Mesenchymal stem cell (in vitro differentiated cells and primary cell): ENCODE results near the gene DPH7.

ENCODE experiments used
- DNase-seq: peaks from one replicate; pipeline ENCODE4 v3.0.0-alpha.2; 2013
- H2AFZ ChIP-seq: one replicate; pipeline ENCODE4 v1.6.1; 2013; ENCODE audit warnings: low read depth, mild to moderate bottlenecking, control low read depth, inconsistent platforms, low read length, moderate library complexity
- H2AK5ac ChIP-seq: 2 replicates; pipeline ENCODE4 v1.6.1; 2013; ENCODE audit warnings: low read length, moderate library complexity, mild to moderate bottlenecking, inconsistent platforms; ENCODE audit not compliant: severe bottlenecking
- H2BK120ac ChIP-seq: one replicate; pipeline ENCODE4 v1.6.1; 2013; ENCODE audit warnings: low read depth, mild to moderate bottlenecking, inconsistent platforms, low read length, moderate library complexity
- H2BK12ac ChIP-seq, 2 experiments: one replicate each; pipeline ENCODE4 v1.6.1; 2013; ENCODE audit warnings: inconsistent platforms in 2 of 2, low read length in 2 of 2, mild to moderate bottlenecking in 2 of 2, moderate library complexity in 2 of 2, control low read depth in 1 of 2
- H2BK15ac ChIP-seq: one replicate; pipeline ENCODE4 v1.6.1; 2013; ENCODE audit warnings: mild to moderate bottlenecking, low read depth, inconsistent platforms; ENCODE audit not compliant: poor library complexity, severe bottlenecking
- H2BK5ac ChIP-seq: 2 replicates; pipeline ENCODE4 v1.6.1; 2013; ENCODE audit warnings: low read depth, mild to moderate bottlenecking, low read length, control low read depth, inconsistent platforms; ENCODE audit not compliant: poor library complexity, severe bottlenecking
- H3K14ac ChIP-seq, 2 experiments: one replicate each; pipeline ENCODE4 v1.6.1; 2013; ENCODE audit warnings: inconsistent platforms in 2 of 2, low read length in 2 of 2, control low read depth in 1 of 2, mild to moderate bottlenecking in 1 of 2, moderate library complexity in 1 of 2
- H3K18ac ChIP-seq, 2 experiments: one replicate each; pipeline ENCODE4 v1.6.1; 2013; ENCODE audit warnings: inconsistent platforms in 2 of 2, low read length in 2 of 2, control low read depth in 1 of 2, low read depth in 1 of 2, mild to moderate bottlenecking in 1 of 2
- H3K23ac ChIP-seq, 2 experiments: one replicate each; pipeline ENCODE4 v1.6.1; 2013; ENCODE audit warnings: inconsistent platforms in 2 of 2, low read length in 2 of 2, mild to moderate bottlenecking in 2 of 2, moderate library complexity in 2 of 2, control low read depth in 1 of 2
- H3K27ac ChIP-seq: 2 replicates; pipeline ENCODE4 v1.5.1; 2013; ENCODE audit warnings: mild to moderate bottlenecking, moderate library complexity, low read length, control low read depth, inconsistent platforms; ENCODE audit not compliant: poor library complexity, severe bottlenecking
- H3K27me3 ChIP-seq, 2 experiments: 2 replicates each; pipeline versions ENCODE4 v1.6.1 to v1.7.0; 2013; ENCODE audit warnings: low read length in 2 of 2, mild to moderate bottlenecking in 2 of 2, moderate library complexity in 2 of 2, control low read depth in 1 of 2, inconsistent platforms in 1 of 2; ENCODE audit not compliant: control insufficient read depth in 1 of 2, insufficient read depth in 1 of 2
- H3K36me3 ChIP-seq, 2 experiments: 2 replicates each; pipeline versions ENCODE4 v1.6.1 to v1.7.0; 2013; ENCODE audit warnings: low read length in 2 of 2, control low read depth in 1 of 2, inconsistent platforms in 1 of 2, low read depth in 1 of 2, mild to moderate bottlenecking in 1 of 2; ENCODE audit not compliant: insufficient read depth in 2 of 2, control insufficient read depth in 1 of 2
- H3K4ac ChIP-seq, 2 experiments: one replicate each; pipeline ENCODE4 v1.6.1; 2013; ENCODE audit warnings: inconsistent platforms in 2 of 2, low read length in 2 of 2, mild to moderate bottlenecking in 2 of 2, moderate library complexity in 2 of 2, control low read depth in 1 of 2, low read depth in 1 of 2
- H3K4me1 ChIP-seq: 2 replicates; pipeline ENCODE4 v1.6.1; 2013; ENCODE audit warnings: low read depth, low read length, control low read depth; ENCODE audit not compliant: control insufficient read depth, insufficient read depth
- H3K4me2 ChIP-seq: 2 replicates; pipeline ENCODE4 v1.6.1; 2013; ENCODE audit warnings: low read length, mild to moderate bottlenecking, inconsistent platforms; ENCODE audit not compliant: poor library complexity, severe bottlenecking
- H3K4me3 ChIP-seq, 2 experiments: 2 replicates each; pipeline versions ENCODE4 v1.5.1 to v1.7.0; 2013; ENCODE audit warnings: low read length in 2 of 2, mild to moderate bottlenecking in 2 of 2, control low read depth in 1 of 2, low read depth in 1 of 2; ENCODE audit not compliant: insufficient read depth in 1 of 2
- H3K79me1 ChIP-seq: replicated peaks from 2 replicates; pipeline ENCODE4 v1.6.1; 2013; ENCODE audit warnings: mild to moderate bottlenecking, control low read depth, low read length, inconsistent platforms; ENCODE audit not compliant: poor library complexity, severe bottlenecking
- H3K9ac ChIP-seq: 2 replicates; pipeline ENCODE4 v1.7.0; 2013; ENCODE audit warnings: mild to moderate bottlenecking, low read length, moderate library complexity
- H3K9me3 ChIP-seq: 2 replicates; pipeline ENCODE4 v1.7.0; 2013; ENCODE audit warnings: mild to moderate bottlenecking, low read length; ENCODE audit not compliant: control insufficient read depth
- H4K8ac ChIP-seq: one replicate; pipeline ENCODE4 v1.6.1; 2013; ENCODE audit warnings: inconsistent platforms, mild to moderate bottlenecking, low read length, moderate library complexity
- H4K91ac ChIP-seq: one replicate; pipeline ENCODE4 v1.6.1; 2013; ENCODE audit warnings: mild to moderate bottlenecking, low read length, inconsistent platforms
- WGBS: methylation state at CpG from one replicate; pipeline ENCODE4 v1.1.7; 2013; ENCODE audit warnings: mixed read lengths; 5-methylcytosine and 5-hydroxymethylcytosine counted together

Gene DPH7

DNA sequence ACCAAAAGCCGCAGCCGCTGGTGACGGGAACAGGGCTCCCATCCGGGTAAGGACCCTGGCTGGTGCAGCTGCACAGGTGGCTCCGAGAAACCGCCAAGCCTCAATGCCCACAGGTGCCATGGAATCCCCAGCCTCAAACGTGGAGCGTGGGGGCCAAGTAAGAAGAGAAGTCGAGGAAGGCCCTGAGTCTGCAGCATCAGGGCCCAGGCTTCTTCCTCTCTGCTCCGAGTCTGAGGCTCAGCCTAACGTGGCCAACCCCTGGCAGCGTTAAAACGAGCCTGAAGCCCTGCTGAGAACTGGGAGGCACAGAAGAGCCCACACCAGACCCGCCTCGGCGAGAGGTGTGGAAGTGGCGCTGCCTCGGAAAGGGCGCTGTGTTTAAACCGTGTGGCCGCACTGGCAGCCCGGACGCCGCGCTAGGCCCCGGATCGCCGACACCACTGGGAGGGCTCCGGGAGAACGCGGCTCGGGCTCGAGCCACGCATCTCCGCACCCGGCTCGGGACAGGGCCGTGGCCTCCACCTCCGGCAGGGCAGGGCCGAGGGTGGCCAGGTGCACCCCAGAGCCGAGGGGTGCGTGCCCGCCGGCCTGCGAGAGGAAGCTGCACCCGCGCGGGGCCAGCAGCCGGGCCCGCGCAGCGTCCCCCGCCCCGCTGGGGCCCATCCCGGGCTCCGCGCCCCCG, 10.9 kb upstream of the DPH7 start:
- peak; percentile 45 for DNase-seq
- Histone ChIP-seq H2AFZ (no peak overlapping the region), H3K4me1 (peaks cover 10% of the 10 kb centered on the region), H3K36me3 (peaks cover 36 to 39% of the 10 kb centered on the region in 2 experiments), H2AK5ac (no peak overlapping the region), H3K4me3 (peak overlapping the region; percentile 92), H3K14ac (no peak overlapping the region), H4K8ac (peak overlapping the region; percentile 32), H3K23ac (peak overlapping the region in 1 of 2 experiments; percentile 2), H2BK12ac (no peak overlapping the region), H2BK15ac (no peak overlapping the region), H3K4me2 (peak overlapping the region; percentile 88), H3K79me1 (peaks cover 42% of the 10 kb centered on the region), H3K4ac (peak overlapping the region in 1 of 2 experiments; percentile 17), H3K27ac (no peak overlapping the region), H3K9me3 (no peaks in the 10 kb centered on the region), H2BK5ac (peak overlapping the region; percentile 81), H3K27me3 (no peaks in the 10 kb centered on the region), H2BK120ac (peak overlapping the region; percentile 19), H3K9ac (peak overlapping the region; percentile 89), H4K91ac (no peak overlapping the region), H3K18ac (peak overlapping the region; percentile 15 to 59)
- WGBS, result 16% methylated on average over 36 of the region's 58 CpGs

DNA sequence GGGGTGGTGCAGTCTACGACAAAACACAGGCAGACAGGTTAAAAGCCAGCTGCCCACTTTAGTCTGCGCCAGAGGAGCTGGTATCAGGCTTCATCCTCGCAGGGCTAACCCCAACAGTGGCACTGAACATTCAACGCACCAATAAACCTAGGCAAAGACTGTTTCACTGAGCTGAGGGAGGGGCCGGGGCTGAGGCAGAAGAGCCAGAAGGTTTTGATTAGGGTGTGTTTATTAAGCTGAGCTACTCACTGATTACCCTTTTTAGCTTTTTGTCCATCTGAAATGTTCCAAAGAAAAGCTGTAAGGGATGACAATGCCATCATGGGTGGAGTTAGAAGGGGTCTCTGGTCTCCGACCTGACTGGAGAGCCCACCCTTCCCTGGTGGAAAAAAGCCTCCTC, 10.2 kb upstream of the DPH7 start:
- H4K8ac ChIP-seq, result no peak overlapping the region
- peak overlapping the region; percentile 89 for H3K9ac ChIP-seq
- H3K23ac ChIP-seq, result no peak overlapping the region
- no peak overlapping the region for H3K4ac ChIP-seq
- H2BK5ac ChIP-seq, result no peak overlapping the region
- H3K79me1 ChIP-seq, result peaks cover 48% of the 10 kb centered on the region
- no peak overlapping the region for H2AK5ac ChIP-seq
- H3K4me1 ChIP-seq, result peaks cover 10% of the 10 kb centered on the region
- no peak overlapping the region for H3K18ac ChIP-seq
- WGBS, result 94% methylated on average over 6 of the region's 6 CpGs
- no peak overlapping the region for H4K91ac ChIP-seq
- no peaks in the 10 kb centered on the region for H3K27me3 ChIP-seq
- peaks cover 43 to 46% of the 10 kb centered on the region in 2 experiments for H3K36me3 ChIP-seq
- H3K4me3 ChIP-seq, result peak overlapping the region in 1 of 2 experiments; percentile 92
- no peak overlapping the region for H3K27ac ChIP-seq
- no peaks in the 10 kb centered on the region for H3K9me3 ChIP-seq
- H2BK120ac ChIP-seq, result no peak overlapping the region
- H2BK15ac ChIP-seq, result no peak overlapping the region
- no peak for DNase-seq
- H2AFZ ChIP-seq, result no peak overlapping the region
- H3K4me2 ChIP-seq, result peak overlapping the region; percentile 88
- H2BK12ac ChIP-seq, result no peak overlapping the region
- no peak overlapping the region for H3K14ac ChIP-seq

DNA sequence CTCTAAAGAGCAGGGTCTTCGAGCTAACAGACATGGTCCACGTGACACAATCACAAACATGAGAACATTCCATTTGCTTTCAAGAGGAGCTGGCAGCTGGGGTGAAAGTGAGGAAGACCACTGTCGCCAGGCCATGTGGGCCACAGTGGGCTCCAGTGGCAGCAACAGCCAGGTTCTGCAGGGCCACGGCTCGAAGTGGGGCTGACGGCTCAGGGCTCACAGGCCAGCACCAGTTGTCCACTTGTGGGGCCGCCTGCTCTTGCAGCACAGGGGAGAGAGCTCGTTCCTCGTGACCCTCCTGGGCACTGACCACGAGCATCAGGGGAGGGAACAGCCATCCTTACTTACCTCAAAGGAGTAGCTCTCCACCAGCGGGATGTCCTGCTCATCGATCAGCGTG, 9.6 kb upstream of the DPH7 start:
- Histone ChIP-seq H3K36me3 (peaks cover 48 to 52% of the 10 kb centered on the region in 2 experiments), H2BK12ac (no peak overlapping the region), H4K91ac (no peak overlapping the region), H2BK15ac (no peak overlapping the region), H2BK5ac (no peak overlapping the region), H3K9ac (peak overlapping the region; percentile 89), H2AK5ac (no peak overlapping the region), H3K4me1 (peaks cover 10% of the 10 kb centered on the region), H3K23ac (no peak overlapping the region), H2AFZ (no peak overlapping the region), H3K27me3 (no peaks in the 10 kb centered on the region), H3K9me3 (no peaks in the 10 kb centered on the region), H4K8ac (no peak overlapping the region), H2BK120ac (no peak overlapping the region), H3K4ac (no peak overlapping the region), H3K79me1 (peaks cover 54% of the 10 kb centered on the region), H3K14ac (no peak overlapping the region), H3K4me3 (no peak overlapping the region), H3K18ac (no peak overlapping the region), H3K4me2 (no peak overlapping the region), H3K27ac (no peak overlapping the region)
- WGBS, result 94% methylated on average over 12 of the region's 13 CpGs
- no peak for DNase-seq

DNA sequence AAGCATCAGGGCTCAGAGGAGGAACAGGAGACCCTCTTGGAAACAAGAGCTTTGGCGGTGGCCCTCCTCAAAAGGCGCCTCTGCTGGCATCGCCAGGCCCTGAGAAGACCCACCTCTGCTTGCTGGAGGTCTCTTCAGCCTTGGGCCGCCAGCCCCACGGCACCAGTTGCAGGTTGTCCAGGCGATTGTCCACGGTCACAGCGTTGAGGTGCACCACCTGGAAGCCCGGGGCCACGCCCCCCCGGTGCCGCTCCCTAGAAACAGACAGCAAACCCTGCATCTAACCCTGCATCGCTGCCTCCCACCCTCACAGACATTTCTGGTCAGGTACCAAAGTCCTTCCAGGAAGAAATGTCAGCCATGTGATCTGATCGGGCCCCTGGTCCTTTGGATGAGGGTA, 8.1 kb upstream of the DPH7 start:
- Histone ChIP-seq H2BK5ac (no peak overlapping the region), H3K23ac (peak overlapping the region in 1 of 2 experiments; percentile 48), H4K91ac (no peak overlapping the region), H3K4ac (no peak overlapping the region), H2BK15ac (no peak overlapping the region), H2AFZ (no peak overlapping the region), H2BK12ac (no peak overlapping the region), H3K36me3 (peaks cover 63 to 67% of the 10 kb centered on the region in 2 experiments), H3K4me3 (no peak overlapping the region), H3K4me2 (no peak overlapping the region), H3K9me3 (no peaks in the 10 kb centered on the region), H3K27ac (no peak overlapping the region), H3K27me3 (no peaks in the 10 kb centered on the region), H3K4me1 (peaks cover 10% of the 10 kb centered on the region), H2BK120ac (no peak overlapping the region), H3K14ac (no peak overlapping the region), H3K9ac (no peak overlapping the region), H4K8ac (no peak overlapping the region), H3K18ac (no peak overlapping the region), H2AK5ac (no peak overlapping the region), H3K79me1 (peaks cover 56% of the 10 kb centered on the region)
- WGBS, result 99% methylated on average over 14 of the region's 14 CpGs
- DNase-seq, result no peak
